ENCODE measurements around the gene SLC25A45.

- TF ChIP-seq CREB5 (CRISPR knock-in tag; IDR thresholded peaks at IDR 0.05; ENCODE audit: low read depth) (no peak), ZFP30 (CRISPR knock-in tag; IDR thresholded peaks at IDR 0.05) (no peak), PATZ1 (CRISPR knock-in tag; IDR thresholded peaks at IDR 0.05; ENCODE audit: borderline replicate concordance) (no peak), ZNF70 (CRISPR knock-in tag; IDR thresholded peaks at IDR 0.05) (no peak), ZNF565 (CRISPR knock-in tag; conservative IDR thresholded peaks at IDR 0.05; ENCODE audit: low read depth) (no peak), ARNTL (CRISPR knock-in tag; IDR thresholded peaks at IDR 0.05; ENCODE audit: borderline replicate concordance, low read depth) (no peak), OSR1 (CRISPR knock-in tag; IDR thresholded peaks at IDR 0.05) (no peak), TCF4 (CRISPR knock-in tag; IDR thresholded peaks at IDR 0.05; ENCODE audit: borderline replicate concordance) (no peak), RARB (CRISPR knock-in tag; IDR thresholded peaks at IDR 0.05) (no peak), ZFP3 (CRISPR knock-in tag; IDR thresholded peaks at IDR 0.05) (no peak), ISL1 (CRISPR knock-in tag; IDR thresholded peaks at IDR 0.05) (no peak)
Measured at GRCh38 chr11:65351511-65351910, 30.9 kb downstream of the SLC25A45 start.

Data from SK-N-SH treated with all-trans-retinoic acid at 6 μM for 48 hours (cell line).